ENCODE results near the gene ADORA3. TPM values are rescaled to one million over a fixed set of nuclear protein-coding genes. Genes with fewer than 3 reads are reported as not detected.
"Not testable (repeated sequence)": the region's sequence is repeated elsewhere in the genome, so short reads cannot be mapped to it uniquely, and the experiment has no call there.

Gene ADORA3
- total RNA-seq = not detected in 2 replicates

DNA sequence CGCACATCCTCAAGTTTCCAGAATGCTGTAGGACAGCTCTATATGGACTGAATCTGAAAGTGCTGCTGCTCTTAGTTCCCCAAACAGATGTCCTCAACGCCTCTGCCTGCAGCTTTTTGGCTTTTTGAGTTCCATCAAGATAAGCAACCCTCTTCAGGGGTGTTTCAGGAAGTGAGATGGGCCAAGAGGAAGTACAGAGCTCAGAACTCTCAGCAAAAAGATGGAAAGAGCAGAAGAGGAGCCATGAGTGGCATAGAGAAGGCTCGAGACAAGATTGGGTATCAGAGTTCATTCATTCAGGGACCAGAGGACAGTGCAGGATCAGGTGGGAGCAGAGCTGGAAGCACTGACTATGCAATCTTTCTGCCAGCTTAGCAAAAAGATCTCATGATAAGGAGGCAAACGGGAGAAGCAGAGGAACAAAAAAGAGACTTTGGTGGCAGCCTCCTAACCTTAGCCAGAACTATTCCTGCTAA, at the start of gene ADORA3, which contains the start of gene TMIGD3:
Gene ADORA3, minus strand, starts transcription at position 49 of the 476 bp plus-strand sequence. CDS start 279 bp downstream, outside the sequence.
Gene TMIGD3, minus strand, starts transcription at position 49 of the 476 bp plus-strand sequence. CDS start 279 bp downstream, outside the sequence.
- Histone ChIP-seq H3K79me2 (ENCODE audit: insufficient read depth, low read length) (no peaks in the 10 kb centered on the region), H3K4me2 (ENCODE audit: insufficient read depth, low read length) (no peak within 1 kb of the TSS), H3K9me3 (ENCODE audit: low read depth, low read length) (no peaks in the 10 kb centered on the region), H2AFZ (ENCODE audit: low read length) (peak within 1 kb of the TSS; percentile 6), H3K4me3 (ENCODE audit: insufficient read depth, low read length) (no peak within 1 kb of the TSS), H3K27ac (ENCODE audit: low read depth, low read length) (no peak within 1 kb of the TSS), H4K20me1 (ENCODE audit: insufficient read depth, low read length) (no peaks in the 10 kb centered on the region), H3K36me3 (ENCODE audit: insufficient read depth, low read length) (no peaks in the 10 kb centered on the region), H3K4me1 (ENCODE audit: insufficient read depth, low read length) (peaks cover 13% of the 10 kb centered on the region), H3K27me3 (ENCODE audit: insufficient read depth, low read length) (peaks cover 12% of the 10 kb centered on the region)
- DNase-seq (ENCODE audit: insufficient read length, low spot score, missing footprints) = no peak
- no peak for TF ChIP-seq CTCF (IDR thresholded peaks at IDR 0.05; ENCODE audit: extremely low read depth, low read depth, low read length)

GRCh38 chr1:111553196-111553595, 49.8 kb upstream of the ADORA3 start:
- peak overlapping the region; percentile 81 for H3K27ac ChIP-seq (ENCODE audit: low read depth, low read length)
- H3K9me3 ChIP-seq (ENCODE audit: low read depth, low read length) = no peaks in the 10 kb centered on the region
- H3K4me3 ChIP-seq (ENCODE audit: insufficient read depth, low read length) = no peak overlapping the region
- TF ChIP-seq CTCF (IDR thresholded peaks at IDR 0.05; ENCODE audit: extremely low read depth, low read depth, low read length) = no peak
- H2AFZ ChIP-seq (ENCODE audit: low read length) = no peak overlapping the region
- no peaks in the 10 kb centered on the region for H3K36me3 ChIP-seq (ENCODE audit: insufficient read depth, low read length)
- DNase-seq (ENCODE audit: insufficient read length, low spot score, missing footprints) = peak; percentile 80
- no peaks in the 10 kb centered on the region for H3K79me2 ChIP-seq (ENCODE audit: insufficient read depth, low read length)
- peaks cover 14% of the 10 kb centered on the region for H3K4me1 ChIP-seq (ENCODE audit: insufficient read depth, low read length)
- H3K4me2 ChIP-seq (ENCODE audit: insufficient read depth, low read length) = peak overlapping the region; percentile 12
- H3K27me3 ChIP-seq (ENCODE audit: insufficient read depth, low read length) = no peaks in the 10 kb centered on the region
- H4K20me1 ChIP-seq (ENCODE audit: insufficient read depth, low read length) = no peaks in the 10 kb centered on the region

- no peak overlapping the region for H3K4me2 ChIP-seq (ENCODE audit: insufficient read depth, low read length)
- H3K9me3 ChIP-seq (ENCODE audit: low read depth, low read length) = no peaks in the 10 kb centered on the region
- no peak overlapping the region for H3K4me3 ChIP-seq (ENCODE audit: insufficient read depth, low read length)
- peak overlapping the region; percentile 81 for H3K27ac ChIP-seq (ENCODE audit: low read depth, low read length)
- H3K36me3 ChIP-seq (ENCODE audit: insufficient read depth, low read length) = no peaks in the 10 kb centered on the region
- TF ChIP-seq CTCF (IDR thresholded peaks at IDR 0.05; ENCODE audit: extremely low read depth, low read depth, low read length) = no peak
- no peaks in the 10 kb centered on the region for H4K20me1 ChIP-seq (ENCODE audit: insufficient read depth, low read length)
- peaks cover 14% of the 10 kb centered on the region for H3K4me1 ChIP-seq (ENCODE audit: insufficient read depth, low read length)
- no peaks in the 10 kb centered on the region for H3K79me2 ChIP-seq (ENCODE audit: insufficient read depth, low read length)
- no peak for DNase-seq (ENCODE audit: insufficient read length, low spot score, missing footprints)
- H3K27me3 ChIP-seq (ENCODE audit: insufficient read depth, low read length) = no peaks in the 10 kb centered on the region
- H2AFZ ChIP-seq (ENCODE audit: low read length) = no peak overlapping the region
These were observed 49.2 kb upstream of the ADORA3 start for GRCh38 chr1:111552587-111552986.

- peaks cover 14% of the 10 kb centered on the region for H3K4me1 ChIP-seq (ENCODE audit: insufficient read depth, low read length)
- no peak overlapping the region for H3K4me3 ChIP-seq (ENCODE audit: insufficient read depth, low read length)
These were observed 48.4 kb upstream of the ADORA3 start for GRCh38 chr1:111551623-111552411.

GRCh38 chr1:111547786-111548185, 44.4 kb upstream of the ADORA3 start:
- H2AFZ ChIP-seq (ENCODE audit: low read length); H3K79me2 ChIP-seq (ENCODE audit: insufficient read depth, low read length); H3K9me3 ChIP-seq (ENCODE audit: low read depth, low read length): not testable (repeated sequence)

More at GRCh38 chr1:111551623-111552411, 48.4 kb upstream of the ADORA3 start:
- Histone ChIP-seq H3K27ac (ENCODE audit: low read depth, low read length) (no peak overlapping the region), H3K4me2 (ENCODE audit: insufficient read depth, low read length) (no peak overlapping the region), H3K27me3 (ENCODE audit: insufficient read depth, low read length) (no peaks in the 10 kb centered on the region), H3K79me2 (ENCODE audit: insufficient read depth, low read length) (no peaks in the 10 kb centered on the region), H4K20me1 (ENCODE audit: insufficient read depth, low read length) (no peaks in the 10 kb centered on the region), H3K9me3 (ENCODE audit: low read depth, low read length) (no peaks in the 10 kb centered on the region), H2AFZ (ENCODE audit: low read length) (no peak overlapping the region), H3K36me3 (ENCODE audit: insufficient read depth, low read length) (no peaks in the 10 kb centered on the region)
- TF ChIP-seq CTCF (IDR thresholded peaks at IDR 0.05; ENCODE audit: extremely low read depth, low read depth, low read length) = no peak
- DNase-seq (ENCODE audit: insufficient read length, low spot score, missing footprints) = no peak

More at GRCh38 chr1:111547786-111548185, 44.4 kb upstream of the ADORA3 start:
- not testable (repeated sequence) for H3K4me1 ChIP-seq (ENCODE audit: insufficient read depth, low read length); H3K4me3 ChIP-seq (ENCODE audit: insufficient read depth, low read length); DNase-seq (ENCODE audit: insufficient read length, low spot score, missing footprints); H3K36me3 ChIP-seq (ENCODE audit: insufficient read depth, low read length); H3K27ac ChIP-seq (ENCODE audit: low read depth, low read length); H3K4me2 ChIP-seq (ENCODE audit: insufficient read depth, low read length); H4K20me1 ChIP-seq (ENCODE audit: insufficient read depth, low read length); H3K27me3 ChIP-seq (ENCODE audit: insufficient read depth, low read length)
